Right lobe of liver (tissue), 6 donors: ENCODE results near the gene RXYLT1. TPM values are rescaled to one million over a fixed set of nuclear protein-coding genes. Genes with fewer than 3 reads are reported as not detected.

Experiments used
- ATAC-seq, 4 donors: fragments of 200-7000 bp; cut with Tn5 transposase; one replicate each; pipeline ENCODE4 v1.9.1; 2020; ENCODE audit warnings: mild to moderate bottlenecking in 4 of 4, moderate library complexity in 4 of 4
- DNase-seq, 3 donors: peaks; one replicate each; pipeline ENCODE4 v3.0.0-alpha.2; 2020
- H3K27ac ChIP-seq, 3 donors: fragments of 200-600 bp; one replicate each; pipeline ENCODE4 v1.8.0; 2022
- H3K27me3 ChIP-seq, 2 donors: fragments of 200-600 bp; one replicate each; pipeline ENCODE4 v1.8.0; 2022
- H3K36me3 ChIP-seq, 4 donors: fragments of 200-600 bp; sonication (generic) in 1 of 4; one replicate each; pipeline versions ENCODE4 v1.5.1 to v1.8.0; 2017 to 2022; ENCODE audit warnings: control low read depth in 1 of 4
- H3K4me1 ChIP-seq, 4 donors: fragments of 200-600 bp; sonication (generic) in 1 of 4; one replicate each; pipeline versions ENCODE4 v1.5.1 to v1.8.0; 2017 to 2022; ENCODE audit warnings: control low read depth in 1 of 4
- H3K4me3 ChIP-seq, 3 donors: fragments of 200-600 bp; one replicate each; pipeline ENCODE4 v1.8.0; 2022
- H3K9me3 ChIP-seq, 4 donors: fragments of 200-600 bp; sonication (generic) in 1 of 4; one replicate each; pipeline versions ENCODE4 v1.5.1 to v1.8.0; 2017 to 2022; ENCODE audit warnings: control low read depth in 1 of 4
- CTCF ChIP-seq, 4 donors: fragments of 200-600 bp in 3 of 4; fragments of 450-650 bp in 1 of 4; IDR thresholded peaks; one replicate each; pipeline versions ENCODE4 v1.5.1 to v1.8.0; 2016 to 2022; ENCODE audit warnings: antibody characterized with exemption in 4 of 4, mild to moderate bottlenecking in 2 of 4
- POLR2A ChIP-seq: fragments of 450-650 bp; IDR thresholded peaks from one replicate; pipeline ENCODE4 v1.6.1; 2017; ENCODE audit warnings: antibody characterized with exemption, mild to moderate bottlenecking
- WGBS: methylation state at CpG from one replicate; pipeline ENCODE4 v1.1.6; 2018; ENCODE audit warnings: low coverage, low lambda C conversion rate; ENCODE audit not compliant: insufficient coverage; ENCODE audit errors: missing lambda C conversion rate; 5-methylcytosine and 5-hydroxymethylcytosine counted together
- intact Hi-C, 2 donors: fragments of 100-400 bp; cut with DNase I; formaldehyde crosslinking; loops; one replicate each; pipeline versions ENCODE4 v1.11.2 to v1.14.1; 2022
- total RNA-seq, 6 experiments: library from RNA; depleted of rRNA in 2 of 6; stranded (reverse); fragments of >200 nt in 2 of 6; fragmentation: NEBNext Ultra II Directional in 3 of 6; extraction: Animal tissue kit (Norgen Biotek cat#: 25700) in 3 of 6; gene quantifications; one replicate each; pipeline versions ENCODE4 v1.1.0 to v1.2.4, GENCODE V29; 2016 to 2023
- donor health status: DM: no; HTN: yes; CAD: no.
- donor health status: DM: no; HTN: no; CAD: no.
- donor health status: DM: no; HTN: no; CAD: no.
- donor health status: DM: no; HTN: yes; CAD: no.
- donor health status: DM: no; HTN: yes; CAD: no.

Gene RXYLT1
- total RNA-seq, 6 experiments from 2014 or later: 8.8 to 10.9 (median 10.3) TPM

DNA sequence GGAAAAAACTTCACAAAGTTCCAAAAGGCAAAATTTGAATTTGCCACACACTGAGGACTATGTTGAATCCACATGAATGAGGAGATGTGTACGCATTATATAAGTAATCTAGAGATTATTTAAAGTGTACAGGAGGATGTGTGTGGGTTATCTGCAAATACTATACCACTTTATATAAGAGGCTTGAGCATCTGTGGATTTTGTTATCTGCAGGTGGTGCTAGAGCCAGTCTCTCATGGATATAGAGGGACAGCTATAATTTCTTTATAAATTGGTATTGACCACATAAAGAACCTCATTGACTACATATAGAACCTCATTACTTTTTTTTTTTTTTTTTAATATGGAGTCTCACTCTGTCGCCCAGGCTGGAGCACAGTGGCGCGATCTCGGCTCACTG is 32.2 kb upstream of the RXYLT1 start:
- ATAC-seq (peak in 1 of 4 donors; percentile 24), DNase-seq (no peak)
- no peaks in the 10 kb centered on the region for H3K9me3 ChIP-seq
- no peak overlapping the region for H3K27ac ChIP-seq
- H3K27me3 ChIP-seq: no peaks in the 10 kb centered on the region
- TF ChIP-seq CTCF (IDR thresholded peaks at IDR 0.05) (no peak), POLR2A (no peak)
- no peaks in the 10 kb centered on the region for H3K36me3 ChIP-seq
- 61% methylated on average over 5 of the region's 5 CpGs for WGBS
- no peak overlapping the region for H3K4me3 ChIP-seq
- intact Hi-C loops: no loop called here
- no peaks in the 10 kb centered on the region for H3K4me1 ChIP-seq

GRCh38 chr12:63752283-63752682 is 27.4 kb upstream of the RXYLT1 start:
- TF ChIP-seq CTCF (IDR thresholded peaks at IDR 0.05) (no peak), POLR2A (no peak)
- H3K4me1 ChIP-seq: no peaks in the 10 kb centered on the region
- no peaks in the 10 kb centered on the region for H3K27me3 ChIP-seq
- no peak for DNase-seq
- no peak for ATAC-seq
- intact Hi-C loops: no loop called here
- 11% methylated on average over 2 of the region's 2 CpGs for WGBS
- H3K4me3 ChIP-seq: no peak overlapping the region
- H3K36me3 ChIP-seq: no peaks in the 10 kb centered on the region
- H3K27ac ChIP-seq: no peak overlapping the region
- no peaks in the 10 kb centered on the region for H3K9me3 ChIP-seq

DNA sequence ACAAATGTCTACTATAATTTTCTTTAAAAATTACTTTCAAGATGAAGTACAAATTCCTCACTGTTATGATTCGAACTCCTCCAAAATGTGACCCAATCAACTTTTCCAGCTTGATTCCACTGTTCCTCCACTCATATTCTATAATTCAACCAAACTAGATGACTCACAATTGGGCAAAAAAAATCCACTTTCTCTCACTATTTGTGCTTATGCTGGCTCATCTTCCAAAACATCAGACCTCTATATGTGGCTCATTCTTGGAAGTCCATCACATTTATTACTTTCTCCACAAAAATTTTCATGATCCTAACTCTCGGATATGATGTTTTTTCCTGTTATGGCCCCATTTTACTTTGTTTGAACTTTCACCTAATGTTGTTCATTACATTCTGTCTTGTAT is 26.9 kb upstream of the RXYLT1 start:
- no peaks in the 10 kb centered on the region for H3K4me1 ChIP-seq
- no peaks in the 10 kb centered on the region for H3K36me3 ChIP-seq
- H3K27ac ChIP-seq: no peak overlapping the region
- intact Hi-C loops: no loop called here
- no peak overlapping the region for H3K4me3 ChIP-seq
- DNase-seq (no peak), ATAC-seq (no peak)
- TF ChIP-seq CTCF (IDR thresholded peaks at IDR 0.05) (no peak), POLR2A (no peak)
- no peaks in the 10 kb centered on the region for H3K27me3 ChIP-seq
- WGBS: 67% methylated on average over 2 of the region's 2 CpGs
- no peaks in the 10 kb centered on the region for H3K9me3 ChIP-seq

GRCh38 chr12:63753743-63754142 is 26.0 kb upstream of the RXYLT1 start:
- H3K27ac ChIP-seq: no peak overlapping the region
- intact Hi-C loops: no loop called here

More at GRCh38 chr12:63753743-63754142, 26.0 kb upstream of the RXYLT1 start:
- H3K4me3 ChIP-seq: no peak overlapping the region
- TF ChIP-seq POLR2A: no peak
- TF ChIP-seq CTCF (IDR thresholded peaks at IDR 0.05): no peak
- DNase-seq: no peak
- ATAC-seq: no peak
- H3K4me1 ChIP-seq: no peaks in the 10 kb centered on the region
- H3K36me3 ChIP-seq: no peaks in the 10 kb centered on the region
- H3K27me3 ChIP-seq: no peaks in the 10 kb centered on the region
- H3K9me3 ChIP-seq: no peaks in the 10 kb centered on the region
